Anterior cingulate cortex (tissue), 58 donors: ENCODE data around the gene PAK4.

Source experiments
- DNase-seq, 58 donors: peaks; one replicate each; lab custom pipeline; 2025; lab: John Stamatoyannopoulos, UW

PAK4 gene

GRCh38 chr19:39224910-39225309, 99.3 kb downstream of the PAK4 start:
- no peak for DNase-seq
